HCT116 (cell line): ENCODE results near the gene FFAR4. TPM values are rescaled to one million over a fixed set of nuclear protein-coding genes. Genes with fewer than 3 reads are reported as not detected.

Source experiments
- ATAC-seq: fragments of 200-7000 bp; cut with Tn5 transposase; 2 replicates; pipeline ENCODE4 v1.9.1; 2020; ENCODE audit warnings: mild to moderate bottlenecking, moderate library complexity
- BruUV-seq: library from RNA; stranded (reverse); fragments of 400-500 nt; replicated peaks from 2 replicates; lab custom pipeline; 2021; lab: Mats Ljungman, UMichigan
- CTCF ChIA-PET: fragments of 300-600 bp; sonication (Branson Sonifier 250); formaldehyde crosslinking; loops from one replicate; lab custom pipeline; 2021; ENCODE audit warnings: antibody characterized with exemption; lab: Charles Lee
- POLR2A ChIA-PET: fragments of 300-600, 350-600 bp; sonication (Branson Sonifier 250); formaldehyde crosslinking; loops from one replicate; lab custom pipeline; 2021; ENCODE audit warnings: antibody characterized with exemption; lab: Charles Lee
- RAD21 ChIA-PET, 2 experiments: fragments of 300-600 bp; sonication (Branson Sonifier 250); formaldehyde crosslinking; loops; one replicate each; lab custom pipeline; 2023; ENCODE audit warnings: low total read pairs in 2 of 2; ENCODE audit not compliant: uncharacterized antibody in 2 of 2, unreplicated experiment in 2 of 2, low non-redundant PET in 1 of 2; lab: Charles Lee
- DNase-seq: peaks from one replicate; pipeline ENCODE4 v3.0.0-alpha.2; 2010; ENCODE audit warnings: low read depth, low spot score
- H2AFZ ChIP-seq: fragments of 200-600 bp; shearing (Covaris generic), sonication (generic); 2 replicates; pipeline ENCODE4 v1.6.1; 2017; ENCODE audit warnings: low read depth, mixed run types, mixed read lengths, antibody characterized with exemption, low read length; ENCODE audit not compliant: poor library complexity, severe bottlenecking
- H3K27ac ChIP-seq: 2 replicates; pipeline ENCODE4 v1.5.1; 2012; ENCODE audit warnings: low read depth, low read length
- H3K27me3 ChIP-seq: fragments of 200-600 bp; sonication (generic); 2 replicates; pipeline ENCODE4 v1.6.1; 2016; ENCODE audit warnings: mixed run types, low read length, mixed read lengths; ENCODE audit not compliant: insufficient read depth
- H3K36me3 ChIP-seq, 2 experiments: fragments of 200-500 bp in 1 of 2; fragments of 200-600 bp in 1 of 2; sonication (Bioruptor generic) in 1 of 2; sonication (generic) in 1 of 2; 2 replicates each; pipeline versions ENCODE4 v1.5.1 to v1.6.1; 2014 to 2016; ENCODE audit warnings: low read length in 2 of 2, inconsistent platforms in 1 of 2, mixed read lengths in 1 of 2, mixed run types in 1 of 2; ENCODE audit not compliant: insufficient read depth in 2 of 2, control insufficient read depth in 1 of 2
- H3K4me1 ChIP-seq, 2 experiments: fragments of 200-600 bp in 1 of 2; sonication (generic) in 1 of 2; 2 replicates each; pipeline versions ENCODE4 v1.5.1 to v1.6.1; 2012 to 2017; ENCODE audit warnings: low read length in 2 of 2, inconsistent platforms in 1 of 2, mild to moderate bottlenecking in 1 of 2, mixed read lengths in 1 of 2, mixed run types in 1 of 2, moderate library complexity in 1 of 2; ENCODE audit not compliant: insufficient read depth in 2 of 2, control insufficient read depth in 1 of 2
- H3K4me2 ChIP-seq: fragments of 200-600 bp; sonication (generic); 2 replicates; pipeline ENCODE4 v1.6.1; 2017; ENCODE audit warnings: mixed run types, low read length, mixed read lengths
- H3K4me3 ChIP-seq, 2 experiments: fragments of 200-600 bp in 1 of 2; sonication (generic) in 1 of 2; replicated peaks in 1 of 2; 2 replicates each; pipeline ENCODE4 v1.5.1; 2011 to 2016; ENCODE audit warnings: low read length in 2 of 2, control low read depth in 1 of 2, low read depth in 1 of 2, mild to moderate bottlenecking in 1 of 2, mixed read lengths in 1 of 2, mixed run types in 1 of 2
- H3K79me2 ChIP-seq: fragments of 200-600 bp; sonication (generic); 2 replicates; pipeline ENCODE4 v1.6.1; 2017; ENCODE audit warnings: mild to moderate bottlenecking, mixed run types, low read length, moderate library complexity, mixed read lengths; ENCODE audit not compliant: insufficient read depth
- H3K9ac ChIP-seq: fragments of 200-600 bp; sonication (generic); 2 replicates; pipeline ENCODE4 v1.6.1; 2016; ENCODE audit warnings: low read length, mixed read lengths
- H3K9me2 ChIP-seq: fragments of 200-600 bp; sonication (generic), shearing (Covaris generic); 2 replicates; pipeline ENCODE4 v1.6.1; 2017; ENCODE audit warnings: mixed run types, mild to moderate bottlenecking, moderate library complexity; ENCODE audit not compliant: insufficient read depth
- H3K9me3 ChIP-seq, 2 experiments: fragments of 200-500 bp in 1 of 2; fragments of 200-600 bp in 1 of 2; sonication (Bioruptor generic) in 1 of 2; sonication (generic) in 1 of 2; 2 replicates each; pipeline ENCODE4 v1.6.1; 2014 to 2017; ENCODE audit warnings: low read length in 2 of 2, mixed read lengths in 2 of 2, inconsistent platforms in 1 of 2, low read depth in 1 of 2, mild to moderate bottlenecking in 1 of 2, mixed run types in 1 of 2, moderate library complexity in 1 of 2; ENCODE audit not compliant: control insufficient read depth in 1 of 2, insufficient read depth in 1 of 2
- H4K20me1 ChIP-seq: fragments of 200-600 bp; sonication (generic), shearing (Covaris generic); 2 replicates; pipeline ENCODE4 v1.6.1; 2017; ENCODE audit warnings: mixed run types, mild to moderate bottlenecking, moderate library complexity; ENCODE audit not compliant: insufficient read depth
- ATF3 ChIP-seq: IDR thresholded peaks from 2 replicates; pipeline ENCODE4 v1.6.1; 2012
- CEBPB ChIP-seq: IDR thresholded peaks from 2 replicates; pipeline ENCODE4 v1.6.1; 2012; ENCODE audit warnings: low read depth
- CTCF ChIP-seq, 3 experiments: fragments of 200-600 bp in 1 of 3; sonication (generic) in 1 of 3; IDR thresholded peaks in 2 of 3; conservative IDR thresholded peaks in 1 of 3; 2 replicates each; pipeline ENCODE4 v1.5.1; 2012 to 2017; ENCODE audit warnings: low read depth in 2 of 3, low read length in 2 of 3, antibody characterized with exemption in 1 of 3, borderline replicate concordance in 1 of 3, control low read depth in 1 of 3, mild to moderate bottlenecking in 1 of 3, mixed read lengths in 1 of 3, mixed run types in 1 of 3, moderate library complexity in 1 of 3; ENCODE audit not compliant: insufficient read depth in 1 of 3
- EGR1 ChIP-seq: IDR thresholded peaks from 2 replicates; pipeline ENCODE4 v1.6.1; 2012; ENCODE audit warnings: low read depth
- EZH2phosphoT487 ChIP-seq: fragments of 200-600 bp; IDR thresholded peaks from 2 replicates; pipeline ENCODE4 v1.6.1; 2018; ENCODE audit warnings: antibody characterized with exemption, borderline replicate concordance
- FOSL1 ChIP-seq: IDR thresholded peaks from 2 replicates; pipeline ENCODE4 v1.6.1; 2012; ENCODE audit warnings: low read depth
- MAX ChIP-seq: IDR thresholded peaks from 2 replicates; pipeline ENCODE4 v1.6.1; 2012
- POLR2AphosphoS5 ChIP-seq: IDR thresholded peaks from 2 replicates; pipeline ENCODE4 v1.6.1; 2011; ENCODE audit warnings: mild to moderate bottlenecking, low read depth, low read length, moderate library complexity
- RAD21 ChIP-seq: IDR thresholded peaks from 2 replicates; pipeline ENCODE4 v1.6.1; 2012; ENCODE audit warnings: low read depth, mild to moderate bottlenecking
- SIN3A ChIP-seq: IDR thresholded peaks from 2 replicates; pipeline ENCODE4 v1.6.1; 2012; ENCODE audit warnings: low read depth
- TCF7L2 ChIP-seq: IDR thresholded peaks from 2 replicates; pipeline ENCODE4 v1.7.0; 2011; ENCODE audit warnings: borderline replicate concordance, inconsistent platforms; ENCODE audit not compliant: insufficient read depth, insufficient read length; ENCODE audit errors: extremely low read depth
- ZNF274 ChIP-seq: fragments of 200-500 bp; sonication (Bioruptor generic); IDR thresholded peaks from 2 replicates; pipeline ENCODE4 v1.6.1; 2014; ENCODE audit warnings: mild to moderate bottlenecking, low read depth, low read length, inconsistent platforms
- intact Hi-C: fragments of 100-400 bp; cut with micrococcal nuclease; formaldehyde crosslinking; loops from 2 replicates; pipeline ENCODE4 v1.10.0; 2022
- total RNA-seq: library from RNA; stranded (reverse); gene quantifications from one replicate; pipeline ENCODE4 v1.2.1, GENCODE V29; 2021; ENCODE audit not compliant: unreplicated experiment

Gene FFAR4
- total RNA-seq, 1 experiment from 2014 or later = not detected

- no peak for TF ChIP-seq CTCF (IDR thresholded peaks at IDR 0.05 in 2 of 3, conservative IDR thresholded peaks at IDR 0.05 in 1 of 3; ENCODE audit: borderline replicate concordance in 1 of 3, insufficient read depth in 1 of 3, low read depth in 2 of 3, low read length in 2 of 3)
- TF ChIP-seq TCF7L2 = no peak
- no peak for TF ChIP-seq CEBPB
- TF ChIP-seq ZNF274 = no peak
- no peak for TF ChIP-seq MAX
- no peak for TF ChIP-seq POLR2AphosphoS5
- no peak for TF ChIP-seq RAD21
- TF ChIP-seq SIN3A = no peak
- TF ChIP-seq EZH2phosphoT487 = no peak
- no peak for TF ChIP-seq ATF3
- TF ChIP-seq EGR1 = no peak
- TF ChIP-seq FOSL1 = no peak
These were observed 42.0 kb downstream of the FFAR4 start (continued) for GRCh38 chr10:93608421-93608820.

GRCh38 chr10:93612311-93612710, 45.8 kb downstream of the FFAR4 start, which contains the start of gene PDE6C:
TSS of gene PDE6C (plus strand) at chr10:93612537. CDS start at chr10:93612726, 189 bp downstream.
- ChIA-PET POLR2A (no interaction called here), CTCF (interaction anchor here (1.4 kb wide), 1 partner anchor 16 kb away, joined by 3 read pairs; no protein-coding TSS in a partner anchor), RAD21 (no interaction called here)
- no peak within 1 kb of the TSS for H3K4me3 ChIP-seq
- intact Hi-C loops = no loop called here
- H3K9me2 ChIP-seq = no peaks in the 10 kb centered on the region
- no peak for DNase-seq
- H3K9ac ChIP-seq = no peak within 1 kb of the TSS
- no peaks in the 10 kb centered on the region for H3K9me3 ChIP-seq
- no peak within 1 kb of the TSS for H3K4me2 ChIP-seq
- H3K79me2 ChIP-seq = no peaks in the 10 kb centered on the region
- no peaks in the 10 kb centered on the region for H3K4me1 ChIP-seq
- TF ChIP-seq SIN3A = no peak
- no TSS peak for BruUV-seq
- H3K27me3 ChIP-seq = no peaks in the 10 kb centered on the region
- H2AFZ ChIP-seq = no peak within 1 kb of the TSS
- ATAC-seq = no peak
- no peaks in the 10 kb centered on the region for H4K20me1 ChIP-seq
- no peaks in the 10 kb centered on the region for H3K36me3 ChIP-seq
- no peak within 1 kb of the TSS for H3K27ac ChIP-seq
